Measurements from ENCODE around the gene SULT2A1.

DNA sequence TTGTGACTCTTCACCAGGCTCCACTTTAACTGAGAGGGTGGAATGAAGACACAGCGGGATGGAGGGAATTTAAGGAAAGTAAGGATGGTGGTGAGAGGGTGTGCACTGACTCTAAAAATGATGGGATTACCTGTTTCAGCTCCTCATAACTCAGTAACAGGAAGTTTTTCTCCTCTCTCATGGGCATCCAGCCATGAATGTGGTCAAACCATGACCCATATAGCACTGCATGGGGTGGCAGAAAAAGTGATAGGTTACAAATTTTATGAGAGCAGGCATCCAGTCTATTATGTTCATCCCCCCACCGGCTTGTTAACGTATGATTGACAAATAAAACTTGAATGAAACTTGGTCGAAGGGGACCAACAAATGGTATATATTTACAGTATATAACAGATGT, 7.2 kb downstream of the SULT2A1 start:
- TF ChIP-seq, protein P1, sequence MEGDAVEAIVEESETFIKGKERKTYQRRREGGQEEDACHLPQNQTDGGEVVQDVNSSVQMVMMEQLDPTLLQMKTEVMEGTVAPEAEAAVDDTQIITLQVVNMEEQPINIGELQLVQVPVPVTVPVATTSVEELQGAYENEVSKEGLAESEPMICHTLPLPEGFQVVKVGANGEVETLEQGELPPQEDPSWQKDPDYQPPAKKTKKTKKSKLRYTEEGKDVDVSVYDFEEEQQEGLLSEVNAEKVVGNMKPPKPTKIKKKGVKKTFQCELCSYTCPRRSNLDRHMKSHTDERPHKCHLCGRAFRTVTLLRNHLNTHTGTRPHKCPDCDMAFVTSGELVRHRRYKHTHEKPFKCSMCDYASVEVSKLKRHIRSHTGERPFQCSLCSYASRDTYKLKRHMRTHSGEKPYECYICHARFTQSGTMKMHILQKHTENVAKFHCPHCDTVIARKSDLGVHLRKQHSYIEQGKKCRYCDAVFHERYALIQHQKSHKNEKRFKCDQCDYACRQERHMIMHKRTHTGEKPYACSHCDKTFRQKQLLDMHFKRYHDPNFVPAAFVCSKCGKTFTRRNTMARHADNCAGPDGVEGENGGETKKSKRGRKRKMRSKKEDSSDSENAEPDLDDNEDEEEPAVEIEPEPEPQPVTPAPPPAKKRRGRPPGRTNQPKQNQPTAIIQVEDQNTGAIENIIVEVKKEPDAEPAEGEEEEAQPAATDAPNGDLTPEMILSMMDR (conservative IDR thresholded peaks at IDR 0.05), result no peak
- no peak for TF ChIP-seq ZFX (IDR thresholded peaks at IDR 0.05)
